Psoas muscle (tissue), 8 donors: ENCODE data around the gene ICE2. TPM values are rescaled to one million over a fixed set of nuclear protein-coding genes. Genes with fewer than 3 reads are reported as not detected.

Source experiments
- ATAC-seq, 4 donors: fragments of 200-7000 bp; cut with Tn5 transposase; one replicate each; pipeline ENCODE4 v1.9.1; 2020; ENCODE audit warnings: moderate library complexity in 3 of 4, mild to moderate bottlenecking in 2 of 4
- DNase-seq, 2 donors: peaks; one replicate each; pipeline ENCODE4 v3.0.0-alpha.2; 2020
- H3K27ac ChIP-seq: fragments of 200-600 bp; one replicate; pipeline ENCODE4 v1.8.0; 2022
- H3K27me3 ChIP-seq, 3 donors: fragments of 200-600 bp in 1 of 3; one replicate each; pipeline versions ENCODE4 v1.6.1 to v1.8.0; 2013 to 2022; ENCODE audit warnings: low read length in 2 of 3, mild to moderate bottlenecking in 2 of 3, moderate library complexity in 1 of 3; ENCODE audit not compliant: insufficient read depth in 3 of 3
- H3K36me3 ChIP-seq, 2 donors: fragments of 200-600 bp in 1 of 2; one replicate each; pipeline versions ENCODE4 v1.6.1 to v1.8.0; 2013 to 2022; ENCODE audit warnings: low read depth in 1 of 2, mild to moderate bottlenecking in 1 of 2, moderate library complexity in 1 of 2; ENCODE audit not compliant: insufficient read depth in 1 of 2
- H3K4me1 ChIP-seq: fragments of 200-600 bp; one replicate; pipeline ENCODE4 v1.8.0; 2022
- H3K4me3 ChIP-seq: fragments of 200-600 bp; one replicate; pipeline ENCODE4 v1.8.0; 2022; ENCODE audit warnings: mild to moderate bottlenecking
- H3K9me3 ChIP-seq: fragments of 200-600 bp; one replicate; pipeline ENCODE4 v1.8.0; 2022
- WGBS, 3 donors: extraction: QIAGEN DNeasy Blood & Tissue Kit; methylation state at CpG; one replicate each; pipeline versions ENCODE4 v1.1.6 to v1.1.7; 2013; 5-methylcytosine and 5-hydroxymethylcytosine counted together
- intact Hi-C, 2 donors: fragments of 100-400 bp; cut with DNase I; formaldehyde crosslinking; loops; one replicate each; pipeline versions ENCODE4 v1.11.0 to v1.14.2; 2022
- polyA plus RNA-seq, 3 donors: library from polyadenylated mRNA; stranded (reverse); fragments of 200-250 nt; gene quantifications; one replicate each; pipeline ENCODE4 v1.2.3, GENCODE V29; 2013
- total RNA-seq, 4 donors: library from RNA; stranded (reverse); fragmentation: NEBNext Ultra II Directional in 2 of 4; extraction: Animal tissue kit (Norgen Biotek cat#: 25700) in 2 of 4; gene quantifications; one replicate each; pipeline versions ENCODE4 v1.2.1 to v1.2.4, GENCODE V29; 2021 to 2023
- TF ChIP-seq, protein P1 (sequence below): fragments of 200-600 bp; IDR thresholded peaks from one replicate; pipeline ENCODE4 v1.8.0; 2022; ENCODE audit warnings: antibody characterized with exemption
- donor health status: healthy with polysubstance abuse.
- donor health status: DM: no; HTN: no; CAD: no; lungs with moderate emphysema.
- donor health status: Bipolar disorder and iron deficiency.
- donor health status: healthy.
- donor health status: DM: yes; HTN: yes; CAD: no.
- donor health status: DM: no; HTN: no; CAD: no.
- donor health status: DM: no; HTN: no; CAD: no.
- donor health status: DM: yes; HTN: yes; CAD: no.

ICE2 gene
- total and polyA plus RNA-seq, 7 donors: 5.2 to 25.9 (median 20.0) TPM

DNA sequence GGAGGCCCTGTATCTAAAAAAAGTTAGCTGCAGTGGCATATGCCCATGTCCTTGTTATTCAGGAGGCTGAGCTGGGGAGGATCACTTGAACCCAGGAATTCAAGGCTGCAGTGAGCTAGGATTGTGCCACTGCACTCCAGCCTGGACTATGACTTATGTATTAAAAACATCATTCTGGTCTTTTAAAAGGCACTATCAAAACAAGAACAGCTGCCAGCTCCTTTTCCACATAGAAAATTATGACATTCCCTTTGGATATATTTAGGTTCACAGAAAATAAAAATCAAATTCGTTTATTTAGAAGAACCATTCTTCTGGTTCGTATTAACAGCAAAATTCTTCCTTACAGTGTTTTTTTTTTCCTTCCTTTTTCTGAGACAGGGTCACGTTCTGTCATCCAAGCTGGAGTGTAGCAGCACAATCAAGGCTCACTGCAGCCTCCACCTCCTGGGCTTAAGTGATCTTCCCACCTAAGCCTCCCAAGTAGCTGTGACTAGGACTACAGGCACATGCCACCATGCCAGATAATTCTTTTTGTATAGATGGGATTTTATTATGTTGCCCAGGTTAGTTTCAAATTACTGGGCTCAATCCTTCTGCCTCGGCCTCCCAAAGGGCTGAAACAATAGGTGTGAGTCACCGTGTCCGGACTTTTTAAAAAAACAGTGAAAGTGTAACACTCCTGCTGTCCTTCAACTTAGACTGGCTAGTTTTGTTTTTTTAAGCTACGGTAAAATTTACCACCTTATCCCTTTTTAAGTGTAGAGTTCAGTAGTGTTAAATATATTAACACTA lies 13.9 kb downstream of the ICE2 start:
- Histone ChIP-seq H3K4me1 (peaks cover 5% of the 10 kb centered on the region), H3K9me3 (no peaks in the 10 kb centered on the region), H3K27me3 (no peaks in the 10 kb centered on the region), H3K4me3 (no peak overlapping the region), H3K36me3 (peaks cover 0 to 90% of the 10 kb centered on the region in 2 donors), H3K27ac (no peak overlapping the region)
- intact Hi-C loops: loop anchor here in 1 of 2 donors (5.0 kb wide), 1 partner anchor 33 kb away; no protein-coding TSS in a partner anchor
- TF ChIP-seq, protein P1, sequence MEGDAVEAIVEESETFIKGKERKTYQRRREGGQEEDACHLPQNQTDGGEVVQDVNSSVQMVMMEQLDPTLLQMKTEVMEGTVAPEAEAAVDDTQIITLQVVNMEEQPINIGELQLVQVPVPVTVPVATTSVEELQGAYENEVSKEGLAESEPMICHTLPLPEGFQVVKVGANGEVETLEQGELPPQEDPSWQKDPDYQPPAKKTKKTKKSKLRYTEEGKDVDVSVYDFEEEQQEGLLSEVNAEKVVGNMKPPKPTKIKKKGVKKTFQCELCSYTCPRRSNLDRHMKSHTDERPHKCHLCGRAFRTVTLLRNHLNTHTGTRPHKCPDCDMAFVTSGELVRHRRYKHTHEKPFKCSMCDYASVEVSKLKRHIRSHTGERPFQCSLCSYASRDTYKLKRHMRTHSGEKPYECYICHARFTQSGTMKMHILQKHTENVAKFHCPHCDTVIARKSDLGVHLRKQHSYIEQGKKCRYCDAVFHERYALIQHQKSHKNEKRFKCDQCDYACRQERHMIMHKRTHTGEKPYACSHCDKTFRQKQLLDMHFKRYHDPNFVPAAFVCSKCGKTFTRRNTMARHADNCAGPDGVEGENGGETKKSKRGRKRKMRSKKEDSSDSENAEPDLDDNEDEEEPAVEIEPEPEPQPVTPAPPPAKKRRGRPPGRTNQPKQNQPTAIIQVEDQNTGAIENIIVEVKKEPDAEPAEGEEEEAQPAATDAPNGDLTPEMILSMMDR: no peak
- WGBS, 3 donors: 76 to 81% (median 78%) methylated on average over 7 of the region's 7 CpGs
- ATAC-seq (no peak), DNase-seq (no peak)

- ATAC-seq (no peak), DNase-seq (no peak)
- Histone ChIP-seq H3K27me3 (no peaks in the 10 kb centered on the region), H3K4me1 (no peaks in the 10 kb centered on the region), H3K9me3 (no peaks in the 10 kb centered on the region), H3K27ac (no peak overlapping the region), H3K36me3 (peaks cover 2 to 81% of the 10 kb centered on the region in 2 donors), H3K4me3 (no peak overlapping the region)
- intact Hi-C loops: no loop called here
- TF ChIP-seq, protein P1: no peak
Measured at GRCh38 chr15:60462027-60462426, 16.9 kb downstream of the ICE2 start.

DNA sequence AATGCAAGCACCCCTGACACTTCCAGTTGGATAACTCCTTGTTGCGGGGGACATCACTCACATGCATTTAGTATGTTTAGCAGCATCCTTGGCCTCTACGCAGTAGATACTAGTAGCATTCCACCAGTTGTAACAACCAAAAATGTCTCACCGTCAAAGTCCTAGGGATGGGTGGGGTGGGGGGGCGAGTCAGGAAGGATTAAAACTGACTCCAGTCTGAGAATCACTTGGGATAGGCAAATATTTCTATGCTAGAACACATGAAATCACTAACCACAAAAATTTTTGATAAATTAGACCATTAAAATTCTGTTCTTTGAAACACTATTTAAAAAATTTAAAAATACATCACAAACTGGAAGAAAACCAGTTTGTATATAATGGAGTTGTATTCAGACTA lies 18.0 kb downstream of the ICE2 start:
- Histone ChIP-seq H3K9me3 (no peaks in the 10 kb centered on the region), H3K4me3 (no peak overlapping the region), H3K27me3 (no peaks in the 10 kb centered on the region), H3K36me3 (peaks cover 2 to 70% of the 10 kb centered on the region in 2 donors), H3K27ac (no peak overlapping the region), H3K4me1 (no peaks in the 10 kb centered on the region)
- intact Hi-C loops: no loop called here
- 95 to 97% (median 97%) methylated on average over 4 of the region's 4 CpGs for WGBS, 3 donors
- TF ChIP-seq, protein P1: no peak
- ATAC-seq (no peak), DNase-seq (no peak)

DNA sequence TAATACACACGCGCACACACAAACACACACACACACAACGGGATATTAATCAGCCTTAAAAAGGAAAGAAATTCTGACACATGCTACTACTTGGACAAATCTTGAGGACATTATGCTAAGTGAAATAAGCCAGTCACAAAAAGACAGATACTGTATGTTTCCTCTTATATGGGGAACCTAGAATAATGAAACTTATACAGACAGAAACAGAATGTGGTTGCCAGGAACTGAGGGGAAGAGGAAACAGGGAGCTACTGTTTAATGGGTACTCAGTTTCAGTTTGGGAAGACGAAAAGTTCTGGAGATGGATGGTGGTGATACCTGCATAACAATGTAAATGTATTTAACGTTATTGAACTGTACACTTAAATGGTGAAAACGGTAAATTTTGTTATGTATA lies 20.2 kb downstream of the ICE2 start:
- Histone ChIP-seq H3K4me3 (no peak overlapping the region), H3K27ac (no peak overlapping the region), H3K4me1 (no peaks in the 10 kb centered on the region), H3K27me3 (no peaks in the 10 kb centered on the region), H3K9me3 (no peaks in the 10 kb centered on the region), H3K36me3 (peaks cover 2 to 71% of the 10 kb centered on the region in 2 donors)
- 85 to 89% (median 87%) methylated on average over 6 of the region's 6 CpGs for WGBS, 3 donors
- TF ChIP-seq, protein P1: no peak
- DNase-seq: no peak
- intact Hi-C loops: loop anchor here in 1 of 2 donors (5.0 kb wide), 1 partner anchor 106 kb away; no protein-coding TSS in a partner anchor
- ATAC-seq: no peak
